Endothelial cell of umbilical vein (primary cell): Measurements from ENCODE around the gene NID2. TPM values are rescaled to one million over a fixed set of nuclear protein-coding genes. Genes with fewer than 3 reads are reported as not detected.

Source experiments
- BruUV-seq: library from RNA; stranded (reverse); fragments of 400-500 nt; replicated peaks from 2 replicates; lab custom pipeline; 2021; lab: Mats Ljungman, UMichigan
- CTCF ChIA-PET: fragments of 300-600, 350-600 bp; sonication (Branson Sonifier 250); formaldehyde crosslinking; loops from one replicate; lab custom pipeline; 2021; ENCODE audit warnings: antibody characterized with exemption, inconsistent platforms; lab: Charles Lee
- POLR2A ChIA-PET: fragments of 300-600, 350-600 bp; sonication (Branson Sonifier 250); formaldehyde crosslinking; loops from one replicate; lab custom pipeline; 2021; ENCODE audit warnings: antibody characterized with exemption, inconsistent platforms; lab: Charles Lee
- DNase-seq: peaks from one replicate; pipeline ENCODE4 v3.0.0-alpha.2; 2011; ENCODE audit warnings: low read depth, low spot score
- FAIRE-seq: peaks from 2 replicates; lab custom pipeline; 2011; peaks lifted over from hg19 to GRCh38; lab: Jason Lieb, UNC
- H2AFZ ChIP-seq: 2 replicates; pipeline ENCODE4 v1.6.0; 2012; ENCODE audit warnings: low read depth, low read length, control low read depth, inconsistent platforms
- H3K27ac ChIP-seq: 2 replicates; pipeline ENCODE4 v1.5.1; 2011; ENCODE audit warnings: low read depth, mild to moderate bottlenecking, control low read depth, low read length, moderate library complexity; ENCODE audit not compliant: insufficient read depth
- H3K27me3 ChIP-seq, 2 experiments: 2 replicates each; pipeline versions ENCODE4 v1.6.0 to v1.6.1; 2011; ENCODE audit warnings: low read length in 2 of 2, mixed read lengths in 1 of 2; ENCODE audit not compliant: control insufficient read depth in 2 of 2, insufficient read depth in 2 of 2
- H3K36me3 ChIP-seq, 2 experiments: 2 replicates in 1 of 2; 3 replicates in 1 of 2; pipeline ENCODE4 v1.5.1; 2011; ENCODE audit warnings: low read length in 2 of 2, mild to moderate bottlenecking in 1 of 2, moderate library complexity in 1 of 2; ENCODE audit not compliant: control insufficient read depth in 2 of 2, insufficient read depth in 2 of 2; ENCODE audit errors: extremely low read depth in 1 of 2
- H3K4me1 ChIP-seq: 3 replicates; pipeline ENCODE4 v1.5.1; 2011; ENCODE audit warnings: mild to moderate bottlenecking, low read length; ENCODE audit not compliant: control insufficient read depth, insufficient read depth; ENCODE audit errors: extremely low read depth
- H3K4me2 ChIP-seq: 2 replicates; pipeline ENCODE4 v1.6.1; 2011; ENCODE audit warnings: low read length, control low read depth, mixed read lengths; ENCODE audit not compliant: insufficient read depth
- H3K4me3 ChIP-seq, 3 experiments: fragments of 200-600 bp in 1 of 3; sonication (generic), shearing (Covaris generic) in 1 of 3; replicated peaks in 1 of 3; 2 replicates each; pipeline ENCODE4 v1.5.1; 2011 to 2016; ENCODE audit warnings: control low read depth in 3 of 3, low read length in 3 of 3, mild to moderate bottlenecking in 2 of 3, inconsistent platforms in 1 of 3, low read depth in 1 of 3, moderate library complexity in 1 of 3; ENCODE audit not compliant: insufficient read depth in 1 of 3
- H3K79me2 ChIP-seq: 2 replicates; pipeline ENCODE4 v1.6.0; 2012; ENCODE audit warnings: low read length, inconsistent platforms; ENCODE audit not compliant: control insufficient read depth, insufficient read depth
- H3K9ac ChIP-seq: replicated peaks from 2 replicates; pipeline ENCODE3; 2011; ENCODE audit warnings: low read length, control low read depth; ENCODE audit not compliant: insufficient read depth; ENCODE audit errors: extremely low read depth
- H3K9me1 ChIP-seq: replicated peaks from 3 replicates; pipeline ENCODE4 v1.6.0; 2011; ENCODE audit warnings: mild to moderate bottlenecking, low read length; ENCODE audit not compliant: control insufficient read depth, insufficient read depth; ENCODE audit errors: extremely low read depth
- H3K9me3 ChIP-seq: replicated peaks from 2 replicates; pipeline ENCODE4 v1.5.1; 2012; ENCODE audit warnings: low read length, inconsistent platforms; ENCODE audit not compliant: control insufficient read depth, insufficient read depth
- H4K20me1 ChIP-seq: replicated peaks from 2 replicates; pipeline ENCODE3; 2011; ENCODE audit warnings: mild to moderate bottlenecking, low read length; ENCODE audit not compliant: control insufficient read depth, insufficient read depth; ENCODE audit errors: extremely low read depth
- EZH2 ChIP-seq: IDR thresholded peaks from 2 replicates; pipeline ENCODE4 v1.6.1; 2012; ENCODE audit warnings: borderline replicate concordance, low read depth, mild to moderate bottlenecking, moderate library complexity, low read length, inconsistent platforms; ENCODE audit not compliant: severe bottlenecking
- FOS ChIP-seq: IDR thresholded peaks from 2 replicates; pipeline ENCODE4 v1.6.1; 2011; ENCODE audit warnings: mild to moderate bottlenecking, low read length, moderate library complexity, borderline replicate concordance; ENCODE audit not compliant: insufficient read depth
- GATA2 ChIP-seq: IDR thresholded peaks from 2 replicates; pipeline ENCODE4 v1.7.0; 2011; ENCODE audit warnings: low read depth, mild to moderate bottlenecking, moderate library complexity, mixed read lengths, low read length; ENCODE audit not compliant: insufficient read length, insufficient read depth
- JUN ChIP-seq: IDR thresholded peaks from 2 replicates; pipeline ENCODE4 v1.6.1; 2011; ENCODE audit warnings: borderline replicate concordance, low read depth; ENCODE audit not compliant: insufficient read length, insufficient read depth
- MYC ChIP-seq: IDR thresholded peaks from one replicate; pipeline ENCODE4 v1.6.1; 2011; ENCODE audit warnings: mild to moderate bottlenecking, low read depth, low read length
- POLR2A ChIP-seq: IDR thresholded peaks from 2 replicates; pipeline ENCODE4 v1.6.1; 2012; ENCODE audit warnings: low read depth, mild to moderate bottlenecking, control low read depth, low read length
- POLR2AphosphoS5 ChIP-seq: IDR thresholded peaks from 2 replicates; pipeline ENCODE4 v1.6.1; 2012; ENCODE audit warnings: low read depth, mild to moderate bottlenecking, control low read depth, low read length, moderate library complexity; ENCODE audit not compliant: insufficient read depth
- dilution Hi-C: fragments of 300-500 bp; cut with MboI; formaldehyde crosslinking; loops from one replicate; pipeline ENCODE4 v1.15.0; 2019; ENCODE audit warnings: low sequenced_read_pairs; ENCODE audit not compliant: extremely low pct_ligation_motif_present
- intact Hi-C: fragments of 100-400 bp; cut with micrococcal nuclease; formaldehyde crosslinking; loops from one replicate; pipeline ENCODE4 v1.10.0; 2022
- polyA plus RNA-seq, 4 experiments: library from polyadenylated mRNA; depleted of rRNA in 3 of 4; stranded (reverse) in 3 of 4; unstranded in 1 of 4; fragments of >200 nt; gene quantifications; 2 replicates each; pipeline versions ENCODE4 v1.2.1 to v1.2.3, GENCODE V29; 2011 to 2012; ENCODE audit warnings: missing spikeins in 1 of 4
- total RNA-seq: library from RNA; stranded (reverse); gene quantifications from 2 replicates; pipeline ENCODE4 v1.2.3, GENCODE V29; 2021
- TF ChIP-seq, protein P1 (sequence below): IDR thresholded peaks from 2 replicates; pipeline ENCODE4 v1.6.1; 2011; ENCODE audit not compliant: insufficient read depth, insufficient read length
- TF ChIP-seq, protein P2 (sequence below), 2 donors: IDR thresholded peaks; 1 replicate in 1 of 2; 2 replicates in 1 of 2; pipeline ENCODE4 v1.5.1; 2011; ENCODE audit warnings: low read length in 2 of 2, mild to moderate bottlenecking in 2 of 2, moderate library complexity in 2 of 2, control low read depth in 1 of 2, inconsistent platforms in 1 of 2, low read depth in 1 of 2; ENCODE audit not compliant: insufficient read depth in 1 of 2; ENCODE audit errors: extremely low read depth in 1 of 2

NID2 gene
- total and polyA plus RNA-seq, 2 donors (not counting 3 experiments of a cell fraction or from before 2014, with no cell fraction given): 22.5 to 56.7 TPM

DNA sequence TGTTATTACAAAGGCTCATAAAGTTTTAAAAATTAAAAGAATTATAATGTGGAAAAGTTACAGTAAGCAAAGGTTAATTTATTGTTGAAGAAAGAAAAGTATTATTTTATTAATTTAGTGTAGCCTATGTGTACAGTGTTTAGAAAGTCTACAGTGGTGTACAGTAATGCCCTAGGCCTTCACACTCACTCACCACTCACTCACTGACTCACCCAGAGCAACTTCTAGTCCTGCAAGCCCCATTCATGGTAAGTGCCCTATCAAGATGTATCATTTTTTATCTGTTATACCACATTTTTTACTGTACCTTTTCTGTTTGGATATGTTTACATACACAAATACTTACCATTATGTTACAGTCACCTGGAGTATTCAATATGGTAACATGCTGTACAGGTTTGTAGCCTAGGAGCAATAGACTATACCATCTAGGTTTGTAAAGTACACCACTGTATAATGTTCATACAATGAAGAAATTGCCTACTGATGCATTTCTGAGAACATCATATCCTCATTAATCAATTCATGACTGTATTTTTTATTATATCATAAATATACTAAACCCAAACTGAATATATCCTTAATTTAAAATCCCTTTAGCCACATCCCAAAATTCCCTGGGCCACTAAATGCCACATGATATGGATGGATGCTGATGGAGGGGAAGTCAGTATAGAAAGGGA lies 43.6 kb upstream of the NID2 start:
- ChIA-PET CTCF (interaction anchor here (0.7 kb wide), 1 partner anchor 9 kb away, joined by 3 read pairs; no protein-coding TSS in a partner anchor), POLR2A (no interaction called here)
- Histone ChIP-seq H3K36me3 (no peaks in the 10 kb centered on the region), H4K20me1 (no peaks in the 10 kb centered on the region), H3K27ac (no peak overlapping the region), H3K9ac (no peak overlapping the region), H3K4me1 (no peaks in the 10 kb centered on the region), H3K27me3 (peaks cover 0 to 2% of the 10 kb centered on the region in 2 experiments), H2AFZ (no peak overlapping the region), H3K4me3 (no peak overlapping the region), H3K4me2 (no peak overlapping the region), H3K79me2 (no peaks in the 10 kb centered on the region), H3K9me3 (no peaks in the 10 kb centered on the region), H3K9me1 (no peaks in the 10 kb centered on the region)
- dilution Hi-C loops: no loop called here
- no peak for DNase-seq
- intact Hi-C loops: no loop called here
- TF ChIP-seq, protein P1, sequence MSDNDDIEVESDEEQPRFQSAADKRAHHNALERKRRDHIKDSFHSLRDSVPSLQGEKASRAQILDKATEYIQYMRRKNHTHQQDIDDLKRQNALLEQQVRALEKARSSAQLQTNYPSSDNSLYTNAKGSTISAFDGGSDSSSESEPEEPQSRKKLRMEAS: no peak
- TF ChIP-seq JUN (no peak), POLR2AphosphoS5 (no peak), MYC (no peak), FOS (no peak), EZH2 (no peak), POLR2A (no peak), GATA2 (no peak)
- TF ChIP-seq, protein P2, sequence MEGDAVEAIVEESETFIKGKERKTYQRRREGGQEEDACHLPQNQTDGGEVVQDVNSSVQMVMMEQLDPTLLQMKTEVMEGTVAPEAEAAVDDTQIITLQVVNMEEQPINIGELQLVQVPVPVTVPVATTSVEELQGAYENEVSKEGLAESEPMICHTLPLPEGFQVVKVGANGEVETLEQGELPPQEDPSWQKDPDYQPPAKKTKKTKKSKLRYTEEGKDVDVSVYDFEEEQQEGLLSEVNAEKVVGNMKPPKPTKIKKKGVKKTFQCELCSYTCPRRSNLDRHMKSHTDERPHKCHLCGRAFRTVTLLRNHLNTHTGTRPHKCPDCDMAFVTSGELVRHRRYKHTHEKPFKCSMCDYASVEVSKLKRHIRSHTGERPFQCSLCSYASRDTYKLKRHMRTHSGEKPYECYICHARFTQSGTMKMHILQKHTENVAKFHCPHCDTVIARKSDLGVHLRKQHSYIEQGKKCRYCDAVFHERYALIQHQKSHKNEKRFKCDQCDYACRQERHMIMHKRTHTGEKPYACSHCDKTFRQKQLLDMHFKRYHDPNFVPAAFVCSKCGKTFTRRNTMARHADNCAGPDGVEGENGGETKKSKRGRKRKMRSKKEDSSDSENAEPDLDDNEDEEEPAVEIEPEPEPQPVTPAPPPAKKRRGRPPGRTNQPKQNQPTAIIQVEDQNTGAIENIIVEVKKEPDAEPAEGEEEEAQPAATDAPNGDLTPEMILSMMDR (IDR thresholded peaks at IDR 0.05; ENCODE audit: extremely low read depth in 1 of 2, insufficient read depth in 1 of 2, low read depth in 1 of 2, low read length in 2 of 2): no peak
- FAIRE-seq: no peak
- no TSS peak for BruUV-seq
